GM18909 (cell line): ENCODE measurements around the gene GMFB.

Source experiments
- ATAC-seq: cut with Tn5 transposase; IDR thresholded peaks from one replicate; pipeline ENCODE4 v1.9.1; 2021; ENCODE audit warnings: mild to moderate bottlenecking; ENCODE audit not compliant: unreplicated experiment, poor library complexity

Gene GMFB

DNA sequence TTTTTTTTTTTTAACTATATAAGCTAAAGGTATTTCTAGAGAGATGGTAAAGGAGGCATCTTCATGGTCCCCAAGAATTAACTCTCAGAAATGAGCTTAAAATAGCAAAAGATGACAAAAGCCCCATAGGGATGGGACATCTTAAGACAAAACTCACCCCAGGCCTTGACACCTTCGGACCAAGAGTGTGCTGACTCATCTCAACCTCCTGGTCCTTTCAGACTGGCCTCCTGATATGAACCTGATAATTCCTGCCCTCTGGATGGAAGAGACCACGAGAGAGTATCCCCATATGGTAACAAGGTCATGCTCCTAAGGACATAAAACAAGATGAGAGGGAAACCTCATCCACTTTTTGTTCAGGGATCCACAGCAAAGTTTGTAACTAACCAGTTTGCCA lies 8.4 kb upstream of the GMFB start:
- ATAC-seq, result no peak

DNA sequence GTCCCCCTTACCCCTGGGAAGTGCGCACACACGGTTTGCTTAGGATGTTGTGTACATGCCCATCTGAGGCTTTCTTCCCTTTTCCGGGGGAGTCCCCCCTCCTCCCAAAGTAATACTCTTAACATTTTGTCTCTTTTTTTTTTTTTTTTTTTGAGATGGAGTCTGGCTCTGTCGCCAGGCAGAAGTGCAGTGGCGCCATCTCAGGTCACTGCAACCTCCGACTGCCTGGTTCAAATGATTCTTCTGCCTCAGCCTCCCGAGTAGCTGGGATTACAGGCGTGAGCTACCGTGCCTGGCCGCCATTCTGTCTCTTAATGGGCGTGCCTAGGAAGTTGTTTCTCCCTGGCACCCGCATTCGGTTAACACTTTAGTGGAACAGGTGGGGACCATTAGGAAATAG lies 4.5 kb upstream of the GMFB start:
- no peak for ATAC-seq

DNA sequence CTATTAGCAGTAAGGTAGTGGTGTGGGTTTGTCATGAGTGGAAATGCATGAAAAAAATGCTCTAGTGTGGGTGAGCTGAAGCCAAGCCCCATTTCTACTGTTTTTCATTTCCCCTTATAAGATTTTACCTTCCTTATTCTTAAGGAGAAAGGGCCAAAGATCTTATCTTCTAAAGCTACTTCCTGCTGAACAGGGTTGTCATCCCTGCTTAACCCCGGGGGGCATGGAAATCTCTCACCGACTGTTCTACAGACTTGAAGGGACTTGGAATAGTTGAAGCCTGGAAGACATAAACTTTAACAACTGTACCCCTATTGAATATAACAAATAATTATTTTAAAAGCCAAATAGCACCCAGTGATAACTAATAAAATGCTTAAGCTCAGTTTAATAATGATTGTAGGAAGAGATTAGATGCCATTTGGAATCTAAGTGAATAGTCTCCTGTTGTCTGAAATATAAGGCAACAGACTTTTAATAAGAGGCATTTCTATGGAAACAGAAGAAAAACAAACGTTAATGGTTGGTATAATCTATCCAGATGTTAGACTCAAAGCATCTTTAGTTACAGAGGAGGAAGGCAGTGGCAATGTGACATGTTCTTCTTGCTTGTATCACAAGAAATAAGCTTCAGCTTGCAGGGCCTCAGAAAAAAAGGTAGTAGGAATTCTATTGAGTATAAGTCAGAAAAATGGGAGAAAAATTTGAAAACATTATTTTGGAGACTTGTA lies 1.8 kb upstream of the GMFB start:
- ATAC-seq, result no peak

DNA sequence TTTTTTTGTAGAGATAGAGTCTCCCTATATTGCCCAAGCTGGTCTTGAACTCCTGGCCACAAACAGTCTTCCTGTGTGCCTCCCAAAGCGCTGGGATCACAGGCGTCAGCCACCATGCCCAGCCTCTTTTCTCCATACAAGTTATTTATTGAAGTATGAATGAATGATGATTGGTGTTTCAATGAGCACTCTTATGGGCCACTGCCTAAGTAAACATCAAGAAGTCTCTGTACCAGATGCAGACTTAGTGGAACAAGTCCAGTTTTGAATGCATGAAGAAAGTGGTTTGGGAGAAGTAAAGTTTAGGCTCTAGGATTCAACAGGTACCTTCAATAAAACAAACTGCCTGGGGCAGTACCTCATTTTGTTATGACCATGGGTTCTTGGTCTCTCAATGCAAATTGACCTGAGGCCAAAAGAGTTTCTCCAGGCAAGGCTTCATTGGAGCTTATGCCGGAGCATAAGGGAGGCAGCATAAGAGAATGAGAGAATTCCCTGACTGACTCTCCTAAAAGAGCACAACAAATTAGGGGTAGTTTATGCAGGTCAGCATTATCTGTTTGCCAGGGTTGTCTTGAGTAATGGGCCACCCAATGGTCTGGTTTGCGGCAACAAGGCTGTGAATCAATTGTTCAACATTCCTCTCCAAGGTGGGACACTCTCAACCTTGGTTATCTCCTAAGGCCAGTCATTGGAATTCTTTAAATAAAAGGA lies 1.1 kb upstream of the GMFB start:
- ATAC-seq, result no peak

DNA sequence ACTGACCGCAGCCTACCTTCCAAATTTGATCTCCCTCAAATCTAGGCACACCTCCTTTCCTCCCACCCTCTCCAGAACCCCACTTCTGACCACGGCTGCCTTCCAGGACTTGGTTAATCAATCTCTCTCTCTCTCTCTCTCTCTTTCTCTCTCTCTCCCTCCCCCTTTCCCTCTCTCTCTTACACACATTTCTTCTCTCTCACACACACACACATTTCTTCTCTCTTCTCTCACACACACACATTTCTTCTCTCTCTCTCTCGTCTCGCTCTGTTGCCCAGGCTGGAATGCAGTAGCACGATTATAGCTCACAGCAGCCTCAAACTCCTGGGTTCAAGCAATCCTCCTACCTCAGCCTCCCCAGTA lies 521 bp upstream of the GMFB start:
- ATAC-seq, result peak; percentile 25

DNA sequence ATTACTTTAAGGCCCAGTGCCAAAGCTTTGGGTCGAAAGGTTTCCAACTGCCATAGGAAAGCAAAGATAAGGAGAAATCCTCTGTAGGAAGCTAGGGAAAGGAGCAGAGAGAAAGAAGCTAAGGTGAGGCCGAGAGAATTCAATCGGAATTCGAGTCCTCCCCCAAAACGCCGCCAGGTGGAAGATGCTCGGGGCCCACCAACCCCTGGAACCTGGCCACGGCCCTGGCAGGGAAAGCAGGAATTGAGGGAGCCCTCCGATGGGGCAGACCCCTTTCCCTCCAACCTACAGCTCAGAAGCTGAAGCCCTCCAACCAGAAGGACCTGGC lies 498 bp downstream of the GMFB start:
- no peak for ATAC-seq

DNA sequence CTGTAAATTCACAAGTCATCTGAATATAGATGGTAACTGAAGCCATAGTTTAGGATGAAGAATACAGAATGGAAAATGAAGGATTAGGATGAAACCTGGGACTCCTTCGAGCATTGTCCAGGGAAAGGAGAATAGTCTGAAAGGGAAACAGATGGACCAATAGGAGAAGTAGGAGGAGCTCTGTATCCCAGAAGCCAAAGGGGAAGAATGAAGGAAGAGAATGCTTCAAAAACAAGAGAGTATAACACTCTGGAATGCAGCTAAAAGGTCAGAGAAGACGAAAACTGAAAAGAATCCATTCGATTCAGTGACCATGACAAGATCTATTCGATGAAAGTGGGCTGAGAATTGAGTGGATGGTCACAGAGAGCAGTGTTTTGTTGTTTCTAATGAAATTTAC lies 1.0 kb downstream of the GMFB start:
- no peak for ATAC-seq

DNA sequence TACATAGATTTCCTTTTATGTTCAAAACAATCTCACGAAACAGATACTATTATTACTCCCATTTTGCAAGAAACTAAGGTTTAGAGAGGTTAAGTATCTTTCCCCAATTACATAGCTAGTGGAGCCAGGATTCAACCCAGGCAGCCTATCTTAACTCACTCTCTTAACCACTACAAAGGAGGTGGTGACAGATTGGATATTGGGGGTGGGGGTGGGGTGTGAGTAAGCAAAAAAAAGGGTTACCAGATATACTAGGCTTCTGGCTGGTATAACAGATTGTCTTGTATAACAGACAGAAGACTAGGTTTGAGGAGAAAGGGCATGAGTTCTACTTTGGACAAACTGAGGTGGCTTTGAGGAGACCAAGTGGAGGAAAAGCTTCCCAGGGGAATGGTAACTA lies 2.1 kb downstream of the GMFB start:
- no peak for ATAC-seq

DNA sequence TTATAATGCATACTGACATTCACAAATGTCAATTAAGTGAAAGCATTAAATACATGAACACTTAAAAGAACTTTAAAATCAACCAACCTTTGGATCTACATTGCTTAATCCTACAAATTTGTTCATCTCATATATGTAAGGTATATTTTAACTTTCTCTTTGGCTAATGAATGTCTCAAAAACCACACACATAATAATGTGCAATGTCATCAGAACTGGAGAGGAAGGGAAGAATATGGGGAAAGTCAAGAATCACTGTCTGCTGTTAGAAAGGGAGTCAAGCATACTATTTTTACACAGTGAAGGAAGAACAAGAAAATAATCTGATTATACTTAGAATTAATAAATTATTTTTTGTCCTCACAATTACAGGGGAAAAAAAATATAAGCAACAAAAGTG lies 4.9 kb downstream of the GMFB start:
- ATAC-seq, result no peak

DNA sequence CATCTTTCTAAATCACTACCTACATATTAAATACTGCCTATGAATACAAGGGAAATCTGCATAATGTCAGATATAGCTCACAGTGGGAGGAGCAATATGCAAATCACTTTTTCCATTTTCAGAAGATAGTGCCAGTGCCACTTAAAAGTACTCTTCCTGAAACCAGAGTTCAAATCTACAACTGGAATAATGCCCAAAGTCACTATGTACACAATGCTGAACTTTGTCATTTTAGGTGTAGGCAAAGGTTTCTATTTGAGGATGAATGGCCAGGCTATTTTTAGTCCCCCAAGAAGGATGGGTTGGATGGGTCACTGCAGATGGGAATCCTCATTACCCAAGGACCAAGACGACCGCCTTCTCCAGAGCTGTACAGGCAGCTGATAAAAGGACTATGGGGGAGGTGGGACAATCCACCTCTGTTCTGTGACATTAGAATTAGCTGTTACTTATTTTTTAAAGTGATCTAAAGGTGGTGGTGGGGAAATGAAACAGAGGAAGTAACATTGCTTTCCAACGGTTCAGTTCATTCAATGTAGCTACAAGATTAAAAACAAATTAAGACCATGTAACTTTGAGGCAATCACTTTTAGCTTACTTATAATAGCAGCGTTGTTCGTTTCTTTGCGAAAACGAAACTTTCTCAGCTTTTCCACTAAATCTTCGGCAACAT lies 5.6 kb downstream of the GMFB start:
- no peak for ATAC-seq

DNA sequence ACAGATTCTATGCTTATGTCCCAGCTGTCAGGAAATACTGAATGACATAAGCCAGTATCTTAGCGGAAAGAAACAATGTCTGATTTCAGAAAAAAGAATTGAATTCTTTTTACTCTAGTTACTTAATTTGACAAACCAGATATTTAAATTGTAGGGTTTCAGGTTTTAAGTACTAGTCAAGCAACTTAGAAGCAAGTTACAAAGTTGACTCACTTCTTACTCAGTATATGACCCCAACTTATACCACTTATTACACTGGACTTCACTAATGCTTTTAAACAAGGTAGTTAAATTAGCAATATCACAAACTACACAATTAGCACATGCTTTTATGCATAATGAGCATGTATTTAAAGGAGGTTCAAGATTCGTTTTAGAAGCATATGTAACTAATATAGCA lies 7.1 kb downstream of the GMFB start:
- ATAC-seq, result no peak

DNA sequence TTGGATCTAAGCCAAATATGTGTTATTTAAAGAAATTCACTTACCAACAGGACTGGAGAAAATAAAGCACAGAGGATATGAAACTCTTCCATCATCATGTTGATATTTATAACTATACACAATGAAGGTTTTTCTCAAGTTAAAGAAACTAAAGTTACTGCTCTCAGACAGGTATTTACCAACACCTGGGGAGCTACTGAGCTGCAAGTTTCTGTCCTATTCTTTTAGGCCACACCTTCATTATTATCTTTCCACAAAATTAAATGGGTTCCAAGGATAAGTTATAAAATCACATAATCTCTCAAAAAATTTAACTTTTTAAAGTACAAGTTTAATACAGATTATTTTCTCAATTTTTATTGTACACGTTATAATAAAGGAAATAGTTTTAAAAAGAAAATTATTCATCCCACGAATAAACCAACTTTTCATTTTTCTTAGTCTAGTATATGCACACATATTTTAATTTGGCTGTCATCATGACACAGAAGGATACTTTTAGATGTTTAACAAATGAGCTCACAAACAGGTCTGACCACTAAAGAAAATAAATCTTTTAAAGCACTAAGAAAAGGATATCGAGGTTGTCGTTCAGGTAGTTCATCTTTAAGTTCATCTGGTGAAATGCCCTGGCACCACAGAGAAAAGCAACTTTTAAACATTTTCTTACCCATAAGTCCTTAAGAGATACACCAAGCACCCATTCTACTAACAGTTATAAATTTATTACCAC lies 7.8 kb downstream of the GMFB start:
- ATAC-seq, result no peak

DNA sequence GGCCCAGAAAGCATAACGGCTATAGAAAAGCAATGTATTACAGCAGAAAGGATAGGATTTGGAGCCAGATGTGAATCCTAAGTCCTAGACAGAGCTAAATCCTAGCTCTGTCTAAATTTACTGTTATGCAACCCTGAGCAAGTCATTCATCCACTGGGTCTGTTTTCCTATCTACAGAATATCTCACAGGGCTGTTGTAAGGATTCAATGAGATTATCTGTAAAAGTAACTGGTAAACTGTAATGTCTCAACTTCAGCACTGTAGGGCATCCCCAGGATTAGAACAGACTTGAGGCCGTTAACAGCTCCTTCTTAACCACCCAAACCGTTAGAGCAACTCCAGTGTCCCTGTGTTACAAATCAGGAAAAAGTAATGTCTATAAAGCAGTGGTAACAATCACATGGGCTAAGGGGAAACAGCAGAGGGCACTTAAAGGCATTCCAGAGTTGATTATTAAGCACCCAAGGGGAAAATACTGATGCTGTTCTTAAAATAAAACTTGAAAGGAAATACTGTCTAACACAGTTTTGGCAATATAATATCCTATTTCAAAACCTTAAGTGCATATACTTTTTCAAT lies 10.1 kb downstream of the GMFB start:
- ATAC-seq, result no peak

DNA sequence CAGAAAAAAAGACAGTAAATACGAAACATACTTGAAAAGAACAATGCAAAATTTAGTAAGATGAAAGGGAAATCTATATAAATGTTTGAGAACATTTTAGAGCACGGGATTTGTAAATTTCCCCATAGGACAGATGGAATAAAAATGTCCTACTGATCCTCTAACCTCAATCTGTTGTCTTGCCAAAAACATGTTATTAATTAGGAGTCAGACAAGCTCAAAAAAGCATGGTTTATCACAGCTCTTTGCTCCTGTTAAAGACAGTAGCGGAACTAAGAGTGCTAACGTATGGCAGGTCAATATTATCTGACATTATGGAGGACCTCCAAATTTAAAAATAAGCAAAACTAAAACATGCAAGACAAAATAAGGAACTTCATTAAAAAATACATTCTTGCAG lies 12.9 kb downstream of the GMFB start:
- no peak for ATAC-seq

DNA sequence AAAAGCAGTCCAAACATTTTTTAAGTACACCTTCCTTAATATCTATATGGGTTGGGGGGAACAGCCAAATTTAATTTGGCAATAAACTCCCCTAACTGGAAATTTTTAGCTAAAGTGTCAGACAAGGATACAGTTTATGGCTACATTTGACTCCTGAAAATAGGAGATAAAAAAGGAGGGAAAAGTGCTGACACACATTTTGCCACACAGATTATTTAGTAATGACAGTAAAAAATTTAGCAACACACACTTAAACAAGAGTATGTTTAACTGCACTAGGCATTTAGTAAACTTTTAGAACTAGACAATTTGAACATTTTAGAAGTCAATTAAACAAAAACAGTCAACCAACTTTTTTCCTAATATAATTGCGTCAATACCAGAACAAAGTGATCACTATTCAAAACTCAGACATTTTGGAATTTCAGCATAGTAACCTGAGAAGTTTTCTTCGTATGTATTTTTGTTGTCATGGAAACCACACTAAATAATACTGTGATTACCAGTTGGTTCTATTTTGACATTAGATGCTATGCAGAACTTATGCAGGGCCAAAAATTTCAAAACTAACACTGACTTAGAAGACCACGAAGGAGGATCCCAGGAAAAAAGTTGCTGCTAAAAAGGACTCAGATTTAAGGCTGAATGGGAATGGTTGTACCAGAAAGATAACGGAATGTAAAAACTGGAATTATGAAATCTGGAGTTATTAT lies 13.4 kb downstream of the GMFB start:
- ATAC-seq, result no peak

DNA sequence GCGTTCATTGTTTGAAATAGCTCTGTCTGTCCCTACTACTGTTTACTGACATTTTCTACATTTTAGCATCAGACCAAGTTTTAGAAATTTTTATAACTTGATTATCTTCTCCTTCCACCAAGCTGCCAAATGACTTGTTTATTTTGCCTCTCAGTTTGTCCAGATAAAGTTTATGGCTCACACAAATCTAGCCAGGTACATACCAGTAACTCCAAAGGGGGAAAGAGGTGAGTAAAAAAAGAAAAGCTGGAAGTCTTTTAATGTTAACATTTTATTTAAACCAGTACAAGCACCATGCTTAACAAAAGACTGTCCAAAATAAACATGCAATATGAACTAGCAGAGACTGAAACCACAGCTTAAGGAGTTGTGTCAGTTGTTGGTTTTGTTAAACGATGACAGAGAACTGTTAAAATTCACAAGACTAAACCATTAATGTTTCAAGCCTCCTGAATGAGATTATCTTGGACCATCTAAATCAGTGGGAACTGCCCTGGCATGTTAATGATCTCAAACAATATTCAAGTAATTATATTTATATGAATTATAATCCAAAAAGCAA lies 14.5 kb downstream of the GMFB start:
- ATAC-seq, result no peak

DNA sequence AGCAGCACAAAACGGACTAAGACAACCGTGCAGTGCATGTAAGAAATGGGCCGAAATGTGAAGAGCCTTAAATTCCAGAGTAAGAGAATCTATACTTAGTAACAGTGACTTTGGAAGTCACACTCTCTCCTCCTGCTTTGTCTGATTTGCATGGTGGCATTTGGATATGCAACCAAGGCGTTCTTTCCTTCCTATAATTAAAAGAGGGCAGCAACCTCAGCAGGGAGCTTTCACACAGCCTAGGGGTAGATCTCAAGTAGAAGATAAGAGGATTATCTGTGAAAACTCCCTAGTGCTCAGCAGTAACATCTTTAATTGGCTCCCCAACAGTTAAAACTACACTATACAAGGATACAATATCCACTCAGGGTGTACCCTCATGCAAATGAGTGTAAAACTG lies 16.5 kb downstream of the GMFB start:
- ATAC-seq, result no peak

DNA sequence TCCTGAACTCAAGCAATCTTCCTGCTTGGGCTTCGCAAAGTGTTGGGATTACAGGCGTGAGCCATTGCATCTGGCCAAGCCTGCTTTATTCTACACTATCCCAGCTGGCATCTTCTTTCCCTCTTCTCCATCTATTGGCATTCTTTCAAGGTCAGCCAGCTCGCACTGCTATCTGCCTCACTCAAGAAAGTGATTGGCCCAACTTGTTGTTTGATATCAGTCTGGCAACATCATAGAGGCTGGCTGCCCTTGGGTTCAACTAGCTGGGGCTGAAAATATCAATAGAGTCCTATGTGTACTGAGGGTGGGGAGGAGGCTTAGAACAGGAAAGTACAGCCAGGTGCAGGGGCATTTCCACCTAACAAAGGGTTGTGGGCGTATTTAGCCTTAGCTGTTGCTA lies 17.1 kb downstream of the GMFB start:
- no peak for ATAC-seq

DNA sequence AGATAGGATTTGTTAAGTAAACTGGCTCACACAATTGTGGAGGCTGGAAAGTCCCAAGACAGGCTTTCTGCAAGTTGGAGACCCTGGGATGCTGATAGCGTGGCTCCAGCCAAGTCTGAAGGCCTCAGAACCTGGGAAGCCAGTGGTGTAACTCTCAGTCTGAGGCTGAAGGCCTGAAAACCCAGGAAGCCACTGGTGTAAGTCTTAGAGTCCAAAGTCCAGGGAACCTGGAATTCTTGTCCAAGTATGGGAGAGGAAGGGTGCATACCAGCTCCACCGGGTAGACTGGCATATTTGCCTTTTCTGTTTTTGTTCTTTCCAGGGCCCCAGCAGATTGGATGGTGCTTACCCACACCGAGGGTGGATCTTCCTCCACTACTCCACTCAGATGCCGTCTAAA lies 18.1 kb downstream of the GMFB start:
- no peak for ATAC-seq

DNA sequence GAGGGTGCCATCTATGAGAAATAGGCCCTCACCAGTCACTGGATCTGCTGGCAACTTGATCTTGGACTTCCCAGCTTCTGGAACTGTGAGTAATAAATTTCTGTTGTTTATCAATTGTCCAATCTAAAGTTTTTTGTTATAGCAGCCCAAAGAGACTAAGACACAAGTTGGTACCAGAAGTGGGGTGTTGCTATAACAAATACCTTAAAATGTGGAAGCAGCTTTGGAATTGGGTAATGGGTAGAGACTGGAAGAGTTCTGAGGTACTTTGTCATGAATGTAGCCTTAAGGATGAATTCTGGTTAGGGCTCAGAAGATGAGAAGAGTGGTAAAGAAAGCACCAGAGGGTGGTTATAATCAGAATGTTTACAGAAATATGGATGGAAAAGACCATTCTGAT lies 21.5 kb downstream of the GMFB start:
- no peak for ATAC-seq
